ENCODE data around the gene TANK. TPM values are rescaled to one million over a fixed set of nuclear protein-coding genes. Genes with fewer than 3 reads are reported as not detected.
A peak's percentile ranks its signal among the peaks of the same experiment; 100 is the strongest.

The TANK gene
- total and polyA plus RNA-seq, 2 experiments from 2014 or later = 27.7 to 35.4 TPM

DNA sequence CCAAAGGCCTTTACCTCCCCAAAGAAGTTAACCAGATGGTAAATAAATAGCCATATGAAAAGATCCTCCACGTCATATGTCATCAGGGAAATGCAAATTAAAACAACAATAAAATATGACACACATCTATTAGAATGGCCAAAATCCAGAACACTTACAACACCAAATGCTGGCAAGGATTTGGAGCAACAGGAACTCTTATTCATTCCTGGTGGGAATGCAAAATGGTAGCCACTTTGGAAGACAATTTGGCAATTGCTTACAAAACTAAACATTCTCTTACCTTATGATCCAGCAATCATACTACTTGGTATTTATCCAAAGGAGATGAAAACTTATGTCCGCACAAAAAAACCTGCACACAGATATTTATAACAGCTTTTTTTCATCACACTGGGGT lies 1.3 kb upstream of the TANK start:
- Histone ChIP-seq H3K4me2 (no peak overlapping the region), H3K9me2 (ENCODE audit: insufficient read depth) (peaks cover under 1% of the 10 kb centered on the region; the same call in 1 of the 2 replicates), H4K20me1 (replicated peaks; ENCODE audit: insufficient read depth) (no peaks in the 10 kb centered on the region), H3K79me2 (replicated peaks; ENCODE audit: insufficient read depth) (peaks cover 19% of the 10 kb centered on the region), H3K4me1 (ENCODE audit: insufficient read depth) (no peaks in the 10 kb centered on the region; the same call in 1 of the 2 replicates), H3K27me3 (ENCODE audit: insufficient read depth) (no peaks in the 10 kb centered on the region), H3K27ac (ENCODE audit: low read depth) (no peak overlapping the region), H2AFZ (peak overlapping the region; percentile 38; the same call in 1 of the 2 replicates), H3K4me3 (no peak overlapping the region), H3K36me3 (ENCODE audit: insufficient read depth) (no peaks in the 10 kb centered on the region), H3F3A (replicated peaks; ENCODE audit: low read depth) (0 out of 2 replicates have a peak, but pooled peaks cover 5% of the 10 kb centered on the region)
- peaks cover 2% of the 10 kb centered on the region for H3K27me3 Mint-ChIP-seq (ENCODE audit: insufficient read depth, low read depth, poor library complexity)
- H3K4me1 Mint-ChIP-seq = peaks cover 12% of the 10 kb centered on the region; the same call in 2 of the 3 replicates
- TF ChIP-seq STAT1 (IDR thresholded peaks at IDR 0.05; ENCODE audit: unreplicated experiment) (no peak), ZNF114 (CRISPR knock-in tag; IDR thresholded peaks at IDR 0.05) (no peak), EZH2 (IDR thresholded peaks at IDR 0.05; ENCODE audit: low read depth, unreplicated experiment) (no peak), NANOG (IDR thresholded peaks at IDR 0.05; ENCODE audit: borderline replicate concordance) (no peak), CREB1 (CRISPR knock-in tag; IDR thresholded peaks at IDR 0.05; ENCODE audit: low read depth) (no peak), POLR2AphosphoS5 (IDR thresholded peaks at IDR 0.05; ENCODE audit: low read depth) (no peak), ZNF331 (CRISPR knock-in tag; IDR thresholded peaks at IDR 0.05; ENCODE audit: low read depth) (no peak), EZH2phosphoT487 (IDR thresholded peaks at IDR 0.05; ENCODE audit: unreplicated experiment) (no peak), JUNB (IDR thresholded peaks at IDR 0.05; ENCODE audit: unreplicated experiment) (no peak)
- TF ChIP-seq, protein P1, sequence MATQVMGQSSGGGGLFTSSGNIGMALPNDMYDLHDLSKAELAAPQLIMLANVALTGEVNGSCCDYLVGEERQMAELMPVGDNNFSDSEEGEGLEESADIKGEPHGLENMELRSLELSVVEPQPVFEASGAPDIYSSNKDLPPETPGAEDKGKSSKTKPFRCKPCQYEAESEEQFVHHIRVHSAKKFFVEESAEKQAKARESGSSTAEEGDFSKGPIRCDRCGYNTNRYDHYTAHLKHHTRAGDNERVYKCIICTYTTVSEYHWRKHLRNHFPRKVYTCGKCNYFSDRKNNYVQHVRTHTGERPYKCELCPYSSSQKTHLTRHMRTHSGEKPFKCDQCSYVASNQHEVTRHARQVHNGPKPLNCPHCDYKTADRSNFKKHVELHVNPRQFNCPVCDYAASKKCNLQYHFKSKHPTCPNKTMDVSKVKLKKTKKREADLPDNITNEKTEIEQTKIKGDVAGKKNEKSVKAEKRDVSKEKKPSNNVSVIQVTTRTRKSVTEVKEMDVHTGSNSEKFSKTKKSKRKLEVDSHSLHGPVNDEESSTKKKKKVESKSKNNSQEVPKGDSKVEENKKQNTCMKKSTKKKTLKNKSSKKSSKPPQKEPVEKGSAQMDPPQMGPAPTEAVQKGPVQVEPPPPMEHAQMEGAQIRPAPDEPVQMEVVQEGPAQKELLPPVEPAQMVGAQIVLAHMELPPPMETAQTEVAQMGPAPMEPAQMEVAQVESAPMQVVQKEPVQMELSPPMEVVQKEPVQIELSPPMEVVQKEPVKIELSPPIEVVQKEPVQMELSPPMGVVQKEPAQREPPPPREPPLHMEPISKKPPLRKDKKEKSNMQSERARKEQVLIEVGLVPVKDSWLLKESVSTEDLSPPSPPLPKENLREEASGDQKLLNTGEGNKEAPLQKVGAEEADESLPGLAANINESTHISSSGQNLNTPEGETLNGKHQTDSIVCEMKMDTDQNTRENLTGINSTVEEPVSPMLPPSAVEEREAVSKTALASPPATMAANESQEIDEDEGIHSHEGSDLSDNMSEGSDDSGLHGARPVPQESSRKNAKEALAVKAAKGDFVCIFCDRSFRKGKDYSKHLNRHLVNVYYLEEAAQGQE (IDR thresholded peaks at IDR 0.05; ENCODE audit: unreplicated experiment) = no peak
- TF ChIP-seq, protein P2, sequence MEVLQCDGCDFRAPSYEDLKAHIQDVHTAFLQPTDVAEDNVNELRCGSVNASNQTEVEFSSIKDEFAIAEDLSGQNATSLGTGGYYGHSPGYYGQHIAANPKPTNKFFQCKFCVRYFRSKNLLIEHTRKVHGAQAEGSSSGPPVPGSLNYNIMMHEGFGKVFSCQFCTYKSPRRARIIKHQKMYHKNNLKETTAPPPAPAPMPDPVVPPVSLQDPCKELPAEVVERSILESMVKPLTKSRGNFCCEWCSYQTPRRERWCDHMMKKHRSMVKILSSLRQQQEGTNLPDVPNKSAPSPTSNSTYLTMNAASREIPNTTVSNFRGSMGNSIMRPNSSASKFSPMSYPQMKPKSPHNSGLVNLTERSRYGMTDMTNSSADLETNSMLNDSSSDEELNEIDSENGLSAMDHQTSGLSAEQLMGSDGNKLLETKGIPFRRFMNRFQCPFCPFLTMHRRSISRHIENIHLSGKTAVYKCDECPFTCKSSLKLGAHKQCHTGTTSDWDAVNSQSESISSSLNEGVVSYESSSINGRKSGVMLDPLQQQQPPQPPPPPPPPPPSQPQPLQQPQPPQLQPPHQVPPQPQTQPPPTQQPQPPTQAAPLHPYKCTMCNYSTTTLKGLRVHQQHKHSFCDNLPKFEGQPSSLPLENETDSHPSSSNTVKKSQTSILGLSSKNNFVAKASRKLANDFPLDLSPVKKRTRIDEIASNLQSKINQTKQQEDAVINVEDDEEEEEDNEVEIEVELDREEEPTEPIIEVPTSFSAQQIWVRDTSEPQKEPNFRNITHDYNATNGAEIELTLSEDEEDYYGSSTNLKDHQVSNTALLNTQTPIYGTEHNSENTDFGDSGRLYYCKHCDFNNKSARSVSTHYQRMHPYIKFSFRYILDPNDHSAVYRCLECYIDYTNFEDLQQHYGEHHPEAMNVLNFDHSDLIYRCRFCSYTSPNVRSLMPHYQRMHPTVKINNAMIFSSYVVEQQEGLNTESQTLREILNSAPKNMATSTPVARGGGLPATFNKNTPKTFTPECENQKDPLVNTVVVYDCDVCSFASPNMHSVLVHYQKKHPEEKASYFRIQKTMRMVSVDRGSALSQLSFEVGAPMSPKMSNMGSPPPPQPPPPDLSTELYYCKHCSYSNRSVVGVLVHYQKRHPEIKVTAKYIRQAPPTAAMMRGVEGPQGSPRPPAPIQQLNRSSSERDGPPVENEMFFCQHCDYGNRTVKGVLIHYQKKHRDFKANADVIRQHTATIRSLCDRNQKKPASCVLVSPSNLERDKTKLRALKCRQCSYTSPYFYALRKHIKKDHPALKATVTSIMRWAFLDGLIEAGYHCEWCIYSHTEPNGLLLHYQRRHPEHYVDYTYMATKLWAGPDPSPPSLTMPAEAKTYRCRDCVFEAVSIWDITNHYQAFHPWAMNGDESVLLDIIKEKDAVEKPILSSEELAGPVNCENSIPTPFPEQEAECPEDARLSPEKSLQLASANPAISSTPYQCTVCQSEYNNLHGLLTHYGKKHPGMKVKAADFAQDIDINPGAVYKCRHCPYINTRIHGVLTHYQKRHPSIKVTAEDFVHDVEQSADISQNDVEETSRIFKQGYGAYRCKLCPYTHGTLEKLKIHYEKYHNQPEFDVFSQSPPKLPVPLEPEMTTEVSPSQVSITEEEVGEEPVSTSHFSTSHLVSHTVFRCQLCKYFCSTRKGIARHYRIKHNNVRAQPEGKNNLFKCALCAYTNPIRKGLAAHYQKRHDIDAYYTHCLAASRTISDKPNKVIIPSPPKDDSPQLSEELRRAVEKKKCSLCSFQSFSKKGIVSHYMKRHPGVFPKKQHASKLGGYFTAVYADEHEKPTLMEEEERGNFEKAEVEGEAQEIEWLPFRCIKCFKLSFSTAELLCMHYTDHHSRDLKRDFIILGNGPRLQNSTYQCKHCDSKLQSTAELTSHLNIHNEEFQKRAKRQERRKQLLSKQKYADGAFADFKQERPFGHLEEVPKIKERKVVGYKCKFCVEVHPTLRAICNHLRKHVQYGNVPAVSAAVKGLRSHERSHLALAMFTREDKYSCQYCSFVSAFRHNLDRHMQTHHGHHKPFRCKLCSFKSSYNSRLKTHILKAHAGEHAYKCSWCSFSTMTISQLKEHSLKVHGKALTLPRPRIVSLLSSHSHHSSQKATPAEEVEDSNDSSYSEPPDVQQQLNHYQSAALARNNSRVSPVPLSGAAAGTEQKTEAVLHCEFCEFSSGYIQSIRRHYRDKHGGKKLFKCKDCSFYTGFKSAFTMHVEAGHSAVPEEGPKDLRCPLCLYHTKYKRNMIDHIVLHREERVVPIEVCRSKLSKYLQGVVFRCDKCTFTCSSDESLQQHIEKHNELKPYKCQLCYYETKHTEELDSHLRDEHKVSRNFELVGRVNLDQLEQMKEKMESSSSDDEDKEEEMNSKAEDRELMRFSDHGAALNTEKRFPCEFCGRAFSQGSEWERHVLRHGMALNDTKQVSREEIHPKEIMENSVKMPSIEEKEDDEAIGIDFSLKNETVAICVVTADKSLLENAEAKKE (CRISPR knock-in tag; IDR thresholded peaks at IDR 0.05) = no peak
- TF ChIP-seq, protein P3, sequence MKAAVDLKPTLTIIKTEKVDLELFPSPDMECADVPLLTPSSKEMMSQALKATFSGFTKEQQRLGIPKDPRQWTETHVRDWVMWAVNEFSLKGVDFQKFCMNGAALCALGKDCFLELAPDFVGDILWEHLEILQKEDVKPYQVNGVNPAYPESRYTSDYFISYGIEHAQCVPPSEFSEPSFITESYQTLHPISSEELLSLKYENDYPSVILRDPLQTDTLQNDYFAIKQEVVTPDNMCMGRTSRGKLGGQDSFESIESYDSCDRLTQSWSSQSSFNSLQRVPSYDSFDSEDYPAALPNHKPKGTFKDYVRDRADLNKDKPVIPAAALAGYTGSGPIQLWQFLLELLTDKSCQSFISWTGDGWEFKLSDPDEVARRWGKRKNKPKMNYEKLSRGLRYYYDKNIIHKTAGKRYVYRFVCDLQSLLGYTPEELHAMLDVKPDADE (IDR thresholded peaks at IDR 0.05) = no peak
- TF ChIP-seq, protein P4, sequence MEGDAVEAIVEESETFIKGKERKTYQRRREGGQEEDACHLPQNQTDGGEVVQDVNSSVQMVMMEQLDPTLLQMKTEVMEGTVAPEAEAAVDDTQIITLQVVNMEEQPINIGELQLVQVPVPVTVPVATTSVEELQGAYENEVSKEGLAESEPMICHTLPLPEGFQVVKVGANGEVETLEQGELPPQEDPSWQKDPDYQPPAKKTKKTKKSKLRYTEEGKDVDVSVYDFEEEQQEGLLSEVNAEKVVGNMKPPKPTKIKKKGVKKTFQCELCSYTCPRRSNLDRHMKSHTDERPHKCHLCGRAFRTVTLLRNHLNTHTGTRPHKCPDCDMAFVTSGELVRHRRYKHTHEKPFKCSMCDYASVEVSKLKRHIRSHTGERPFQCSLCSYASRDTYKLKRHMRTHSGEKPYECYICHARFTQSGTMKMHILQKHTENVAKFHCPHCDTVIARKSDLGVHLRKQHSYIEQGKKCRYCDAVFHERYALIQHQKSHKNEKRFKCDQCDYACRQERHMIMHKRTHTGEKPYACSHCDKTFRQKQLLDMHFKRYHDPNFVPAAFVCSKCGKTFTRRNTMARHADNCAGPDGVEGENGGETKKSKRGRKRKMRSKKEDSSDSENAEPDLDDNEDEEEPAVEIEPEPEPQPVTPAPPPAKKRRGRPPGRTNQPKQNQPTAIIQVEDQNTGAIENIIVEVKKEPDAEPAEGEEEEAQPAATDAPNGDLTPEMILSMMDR (conservative IDR thresholded peaks at IDR 0.05; ENCODE audit: low read depth in 2 of 2) = no peak
- no peaks in the 10 kb centered on the region for H3K9me3 Mint-ChIP-seq
- no peaks in the 10 kb centered on the region; the same call in 2 of the 3 replicates for H3K36me3 Mint-ChIP-seq (ENCODE audit: low read depth)
- DNase-seq (ENCODE audit: low spot score) (no peak), ATAC-seq (no peak)
- H3K27ac Mint-ChIP-seq = no peak overlapping the region
- H3K4me3 Mint-ChIP-seq = no peak overlapping the region
